GM20431 (cell line): Measurements from ENCODE around the gene ZNF805.
"Not testable (repeated sequence)": the region's sequence is repeated elsewhere in the genome, so short reads cannot be mapped to it uniquely, and the experiment has no call there.

Experiments used
- in situ Hi-C: fragments of 300-500 bp; cut with MseI, MboI; formaldehyde crosslinking; loops from one replicate; pipeline ENCODE4 v1.15.0; 2020; ENCODE audit warnings: low sequenced_read_pairs; ENCODE audit not compliant: unreplicated experiment

ZNF805 gene

DNA sequence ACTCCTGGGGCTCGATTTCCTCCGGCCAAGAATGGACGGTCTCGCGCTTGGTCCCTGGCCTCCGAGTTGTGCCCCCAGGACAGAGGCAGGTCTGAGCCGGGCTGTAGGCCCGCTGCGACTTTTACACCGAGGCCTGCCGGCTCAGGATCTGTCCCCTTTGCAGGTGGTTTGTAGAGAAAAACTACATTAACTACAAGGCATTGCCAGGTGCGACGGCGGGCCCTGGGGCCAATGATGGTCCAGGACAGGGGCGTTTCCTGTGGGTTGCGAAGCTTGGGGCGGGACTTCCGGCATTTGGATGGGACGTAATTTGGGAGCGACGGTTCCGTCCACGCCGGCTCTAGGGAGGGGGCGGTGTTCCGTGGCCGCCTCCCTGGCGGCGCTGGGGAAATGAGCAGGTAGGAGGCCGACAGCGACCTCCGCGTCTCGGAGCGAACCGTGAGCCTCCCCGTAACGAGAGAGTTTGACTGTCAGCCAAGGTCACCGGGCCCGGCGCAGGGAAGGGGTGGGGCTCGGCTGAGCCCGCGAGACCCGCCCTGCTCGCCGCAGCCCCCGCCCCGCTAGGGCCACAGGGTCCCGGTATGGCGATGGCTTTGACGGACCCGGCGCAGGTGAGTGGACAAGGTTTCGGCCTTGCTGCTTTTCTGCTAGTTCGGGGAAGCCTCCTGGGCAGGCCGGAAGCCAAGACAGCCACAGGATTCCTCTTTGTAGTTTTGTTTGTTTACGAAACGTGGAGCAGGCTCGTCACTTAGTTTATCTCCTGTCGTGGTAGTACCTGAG lies at the start of gene ZNF805:
Gene ZNF805, plus strand, starts transcription at position 322 of the 780 bp plus-strand sequence. Its CDS starts 260 bp downstream, at position 582.
- in situ Hi-C loops = no loop called here

- in situ Hi-C loops = no loop called here
Measured at GRCh38 chr19:57191141-57192076, 49.0 kb upstream of the ZNF805 start, which contains the start of gene ZNF264. ZNF264 (plus strand) TSS chr19:57191500; CDS start chr19:57191914, 414 bp downstream.

DNA sequence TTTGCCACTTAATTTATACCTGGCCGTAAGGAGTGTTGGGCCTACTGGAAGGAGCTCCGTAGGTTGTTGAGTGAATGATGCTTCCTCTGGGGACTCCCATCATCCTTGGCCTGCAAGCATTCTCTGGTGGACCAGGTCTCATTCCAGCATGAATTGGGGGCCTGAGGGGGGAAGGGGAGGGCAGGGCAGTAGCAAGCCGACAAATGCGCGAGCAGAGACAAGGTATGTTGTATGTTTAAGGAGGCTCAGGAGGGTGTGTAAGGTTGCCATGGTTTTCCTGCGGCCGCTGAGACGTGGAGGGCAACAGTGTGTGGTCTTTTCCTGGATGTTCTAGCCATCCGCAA lies 48.4 kb upstream of the ZNF805 start:
- in situ Hi-C loops = no loop called here

GRCh38 chr19:57192993-57193392 lies 47.4 kb upstream of the ZNF805 start:
- in situ Hi-C loops = no loop called here

DNA sequence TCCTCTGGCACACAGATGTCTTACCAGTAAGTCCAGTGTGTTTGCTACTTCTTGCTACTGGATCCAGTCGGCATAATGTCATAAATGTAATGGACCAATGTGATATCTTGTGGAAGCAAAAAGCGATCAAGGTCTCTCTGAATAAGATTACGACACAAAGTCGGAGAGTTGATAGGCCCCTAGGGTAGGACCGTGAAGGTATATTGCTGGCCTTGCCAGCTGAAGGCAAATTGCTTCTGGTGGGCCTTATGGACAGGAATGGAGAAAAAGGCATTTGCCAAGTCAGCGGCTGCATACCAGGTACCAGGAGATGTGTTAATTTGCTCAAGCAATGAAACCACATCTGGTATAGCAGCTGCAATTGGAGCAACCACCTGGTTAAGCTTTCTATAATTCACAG lies 42.6 kb upstream of the ZNF805 start:
- in situ Hi-C loops = not testable (repeated sequence)

DNA sequence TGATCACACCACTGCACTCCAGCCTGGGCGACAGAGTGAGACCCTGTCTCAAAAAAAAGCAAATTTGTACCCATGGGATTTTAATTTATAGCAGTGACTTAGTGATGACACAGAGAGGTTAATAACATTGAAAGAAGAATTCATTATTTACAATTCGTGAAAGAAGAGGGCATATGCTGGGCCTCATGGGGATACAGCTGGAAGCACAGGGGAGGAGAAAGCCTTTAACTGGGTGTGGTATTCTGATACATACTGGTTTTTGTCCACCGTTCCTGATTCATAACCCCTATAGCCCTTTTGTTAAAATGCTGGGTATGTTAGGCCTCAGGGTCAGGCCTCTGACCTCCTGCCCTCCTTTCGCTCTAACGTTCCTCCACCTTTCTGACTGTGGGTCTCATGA lies 38.3 kb upstream of the ZNF805 start:
- in situ Hi-C loops = no loop called here

DNA sequence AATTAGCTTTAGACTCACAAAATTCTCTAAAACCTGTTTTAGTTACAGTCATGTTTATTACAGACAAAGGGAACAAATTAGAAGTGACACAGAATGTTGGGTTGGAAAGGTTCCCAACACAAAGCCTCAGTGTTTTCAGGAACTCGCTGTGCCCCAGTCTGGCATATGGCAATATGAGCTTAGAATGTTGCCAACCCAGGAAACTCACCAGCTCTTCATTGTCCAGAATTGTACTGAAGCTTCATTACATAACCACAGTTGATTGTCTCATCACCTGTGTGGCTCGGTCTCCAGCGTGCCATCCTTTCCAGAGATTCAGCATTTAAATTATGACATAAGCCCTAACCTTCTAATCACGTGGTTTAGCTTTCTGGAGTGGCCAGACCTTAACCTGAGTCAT lies 30.1 kb upstream of the ZNF805 start:
- in situ Hi-C loops = no loop called here

DNA sequence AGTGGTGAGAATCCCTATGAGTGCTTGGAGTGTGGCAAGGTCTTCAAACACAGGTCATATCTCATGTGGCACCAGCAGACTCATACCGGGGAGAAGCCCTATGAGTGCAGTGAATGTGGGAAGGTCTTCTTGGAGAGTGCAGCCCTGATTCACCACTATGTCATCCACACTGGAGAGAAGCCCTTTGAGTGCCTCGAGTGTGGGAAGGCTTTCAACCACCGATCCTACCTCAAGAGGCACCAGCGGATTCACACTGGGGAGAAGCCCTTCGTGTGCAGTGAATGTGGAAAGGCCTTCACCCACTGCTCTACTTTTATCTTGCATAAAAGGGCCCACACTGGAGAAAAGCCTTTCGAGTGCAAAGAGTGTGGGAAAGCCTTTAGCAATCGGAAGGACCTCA lies 28.3 kb upstream of the ZNF805 start:
- in situ Hi-C loops = no loop called here

DNA sequence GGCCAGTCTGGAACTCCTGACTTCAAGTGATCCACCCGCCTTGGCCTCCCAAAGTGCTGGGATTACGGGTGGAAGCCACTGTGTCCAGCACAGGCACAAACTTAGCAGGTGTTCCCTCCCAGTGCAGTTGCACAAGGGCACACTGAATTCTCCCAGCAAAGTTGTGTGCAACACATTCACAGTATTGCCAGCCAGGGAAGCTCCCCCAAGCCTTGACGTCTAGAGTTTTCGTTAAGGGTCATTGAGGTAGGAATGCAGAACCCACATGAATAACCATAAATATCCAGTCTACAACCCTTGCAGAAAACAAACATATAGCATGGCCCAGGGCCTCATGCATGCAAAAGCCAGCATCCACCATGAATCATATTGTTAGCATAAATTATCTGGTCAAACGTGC lies 12.9 kb upstream of the ZNF805 start:
- in situ Hi-C loops = no loop called here

GRCh38 chr19:57231686-57232085 lies 8.7 kb upstream of the ZNF805 start:
- in situ Hi-C loops = no loop called here

DNA sequence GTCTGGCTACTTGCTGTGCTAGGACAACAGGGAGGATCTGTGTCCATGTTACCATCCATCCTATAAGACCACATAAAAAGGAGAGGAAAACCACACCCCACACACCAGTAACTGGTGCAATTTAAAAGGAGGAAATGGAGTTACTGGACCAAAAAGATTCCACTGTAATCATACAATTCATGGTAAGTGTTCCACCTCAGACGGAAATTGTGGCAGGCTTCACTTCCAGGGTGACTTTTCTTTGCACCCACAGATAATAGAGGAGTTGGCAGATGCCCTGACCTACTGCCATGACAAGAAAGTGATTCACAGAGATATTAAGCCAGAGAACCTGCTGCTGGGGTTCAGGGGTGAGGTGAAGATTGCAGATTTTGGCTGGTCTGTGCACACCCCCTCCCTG lies 7.2 kb upstream of the ZNF805 start:
- in situ Hi-C loops = no loop called here

- in situ Hi-C loops = no loop called here
Measured at GRCh38 chr19:57239982-57240310, 486 bp upstream of the ZNF805 start.

DNA sequence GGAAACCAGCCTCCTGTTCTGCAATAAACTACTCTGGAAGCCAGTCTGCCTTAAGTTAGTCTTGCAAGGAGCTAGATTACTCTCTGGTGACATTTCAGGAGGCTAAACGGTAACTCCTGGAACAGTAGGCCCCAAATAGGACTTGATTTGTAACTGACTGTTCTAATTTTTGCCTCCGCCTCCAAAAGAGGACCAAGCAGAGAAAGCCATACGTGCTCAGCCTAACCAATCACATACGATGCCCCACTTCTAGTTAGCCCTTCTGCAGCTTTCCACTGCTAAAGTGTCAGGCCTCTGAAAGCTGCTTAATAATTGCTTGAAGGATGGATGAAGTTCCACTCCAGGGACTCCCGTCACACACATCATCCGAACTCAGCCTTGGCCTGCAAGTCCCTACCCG lies 744 bp downstream of the ZNF805 start:
- in situ Hi-C loops = no loop called here

- in situ Hi-C loops = no loop called here
Measured at GRCh38 chr19:57242821-57243220, 2.4 kb downstream of the ZNF805 start.

GRCh38 chr19:57244513-57244912 lies 4.1 kb downstream of the ZNF805 start:
- in situ Hi-C loops = no loop called here

- in situ Hi-C loops = no loop called here
Measured at GRCh38 chr19:57245066-57245465, 4.6 kb downstream of the ZNF805 start.

DNA sequence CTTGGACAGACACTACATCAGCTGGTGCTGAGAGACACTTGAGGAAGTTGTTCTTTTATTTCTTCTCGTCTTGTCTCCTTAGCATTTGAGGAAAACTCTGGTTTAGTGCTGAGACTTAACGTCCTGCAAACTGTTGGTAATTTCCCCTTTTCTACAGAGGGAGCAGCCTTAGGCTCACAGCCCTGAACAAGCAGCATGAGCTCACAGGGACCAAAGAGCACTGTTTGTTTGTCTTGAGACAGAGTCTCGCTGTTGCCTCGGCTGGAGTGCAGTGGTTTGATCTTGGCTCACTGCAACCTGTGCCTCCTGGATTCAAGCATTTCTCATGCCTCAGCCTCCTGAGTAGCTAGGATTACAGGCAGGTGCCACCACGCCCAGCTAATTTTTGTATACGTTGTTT lies 5.5 kb downstream of the ZNF805 start:
- in situ Hi-C loops = no loop called here

DNA sequence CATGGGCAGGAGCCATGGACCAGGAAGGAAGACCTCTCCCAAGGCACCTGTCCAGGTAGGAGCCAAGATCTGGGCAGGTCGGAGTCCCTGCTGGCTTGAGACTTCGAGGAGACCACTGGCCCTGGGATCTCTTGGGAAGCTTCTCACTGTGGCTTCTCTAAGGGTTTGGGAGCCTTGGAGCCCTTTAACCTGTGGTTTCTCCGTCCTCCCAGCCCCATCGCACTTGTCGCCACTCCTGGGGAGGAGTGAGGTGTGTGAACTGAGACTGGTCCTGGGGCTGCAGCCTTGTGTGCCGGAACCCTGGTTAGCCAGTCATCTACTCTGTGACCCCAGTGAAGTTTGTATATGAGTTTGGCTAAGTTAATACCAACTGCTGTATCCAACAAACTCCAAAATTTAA lies 8.2 kb downstream of the ZNF805 start:
- in situ Hi-C loops = no loop called here

GRCh38 chr19:57249329-57249728 lies 8.9 kb downstream of the ZNF805 start:
- in situ Hi-C loops = no loop called here

- in situ Hi-C loops = not testable (repeated sequence)
Measured at GRCh38 chr19:57253767-57254166, 13.3 kb downstream of the ZNF805 start.

DNA sequence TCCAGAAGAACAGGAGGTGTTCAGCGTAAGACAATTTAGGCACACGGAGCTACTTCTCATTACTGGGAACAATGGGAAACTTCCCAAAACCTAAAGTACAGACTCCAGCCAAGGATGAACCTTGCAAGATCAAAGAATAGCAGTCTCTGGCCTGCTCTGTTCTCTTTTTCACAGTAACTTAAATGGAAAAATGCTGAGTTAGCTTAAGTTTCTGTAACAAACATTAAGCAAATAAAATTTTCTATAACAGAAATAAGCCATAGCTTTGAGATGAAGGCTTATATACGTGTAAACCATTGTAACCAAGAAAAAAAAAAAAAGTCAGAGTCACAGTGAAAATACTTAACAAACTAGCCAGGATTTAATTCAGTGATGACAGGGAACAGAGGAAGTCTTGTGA lies 21.6 kb downstream of the ZNF805 start:
- in situ Hi-C loops = no loop called here
